ENCODE measurements around the gene CAMTA1.

DNA sequence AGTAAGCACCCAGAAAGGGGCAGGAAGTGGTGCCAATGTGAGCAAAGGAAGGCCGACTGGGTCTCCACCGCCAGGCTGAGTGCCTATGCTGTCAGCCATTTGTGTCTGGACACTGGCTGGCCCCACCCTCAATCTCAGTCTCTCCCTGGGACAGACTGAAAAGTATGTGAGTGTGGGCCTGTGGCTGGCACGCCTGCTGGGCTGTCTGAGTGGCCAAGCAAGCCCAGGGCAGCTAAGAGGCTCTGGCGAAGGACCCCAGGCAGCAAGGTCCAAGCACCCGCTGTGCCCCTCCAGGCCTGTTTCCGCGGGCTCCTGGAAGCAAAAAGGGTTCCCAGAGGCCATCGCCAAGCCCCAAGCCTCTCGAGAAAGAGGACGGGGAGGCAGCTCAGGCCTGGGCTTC is 892.6 kb downstream of the CAMTA1 start:
- TF ChIP-seq, protein P1, sequence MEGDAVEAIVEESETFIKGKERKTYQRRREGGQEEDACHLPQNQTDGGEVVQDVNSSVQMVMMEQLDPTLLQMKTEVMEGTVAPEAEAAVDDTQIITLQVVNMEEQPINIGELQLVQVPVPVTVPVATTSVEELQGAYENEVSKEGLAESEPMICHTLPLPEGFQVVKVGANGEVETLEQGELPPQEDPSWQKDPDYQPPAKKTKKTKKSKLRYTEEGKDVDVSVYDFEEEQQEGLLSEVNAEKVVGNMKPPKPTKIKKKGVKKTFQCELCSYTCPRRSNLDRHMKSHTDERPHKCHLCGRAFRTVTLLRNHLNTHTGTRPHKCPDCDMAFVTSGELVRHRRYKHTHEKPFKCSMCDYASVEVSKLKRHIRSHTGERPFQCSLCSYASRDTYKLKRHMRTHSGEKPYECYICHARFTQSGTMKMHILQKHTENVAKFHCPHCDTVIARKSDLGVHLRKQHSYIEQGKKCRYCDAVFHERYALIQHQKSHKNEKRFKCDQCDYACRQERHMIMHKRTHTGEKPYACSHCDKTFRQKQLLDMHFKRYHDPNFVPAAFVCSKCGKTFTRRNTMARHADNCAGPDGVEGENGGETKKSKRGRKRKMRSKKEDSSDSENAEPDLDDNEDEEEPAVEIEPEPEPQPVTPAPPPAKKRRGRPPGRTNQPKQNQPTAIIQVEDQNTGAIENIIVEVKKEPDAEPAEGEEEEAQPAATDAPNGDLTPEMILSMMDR (IDR thresholded peaks at IDR 0.05 in 2 of 3, conservative IDR thresholded peaks at IDR 0.05 in 1 of 3; ENCODE audit: borderline replicate concordance in 1 of 3, insufficient read depth in 1 of 3, low read depth in 2 of 3, low read length in 2 of 3), result no peak
- TF ChIP-seq POLR2A (IDR thresholded peaks at IDR 0.05; ENCODE audit: borderline replicate concordance, extremely low read depth, insufficient read depth, insufficient read length), result no peak
- no peak for TF ChIP-seq SP1 (IDR thresholded peaks at IDR 0.05; ENCODE audit: low read depth)
- TF ChIP-seq YY1 (IDR thresholded peaks at IDR 0.05; ENCODE audit: extremely low read depth, insufficient replicate concordance, low read depth, low read length), result no peak
- TF ChIP-seq POLR2AphosphoS5 (IDR thresholded peaks at IDR 0.05; ENCODE audit: low read depth, low read length), result no peak
- no peak for TF ChIP-seq EZH2phosphoT487 (IDR thresholded peaks at IDR 0.05; ENCODE audit: borderline replicate concordance)
- no peak for TF ChIP-seq EGR1 (IDR thresholded peaks at IDR 0.05; ENCODE audit: low read depth)
- TF ChIP-seq JUND (IDR thresholded peaks at IDR 0.05), result no peak
- TF ChIP-seq SIN3A (IDR thresholded peaks at IDR 0.05; ENCODE audit: low read depth), result no peak

Measured in HCT116 (cell line).